Posterior vena cava (tissue), 2 donors: Measurements from ENCODE around the gene TICRR. TPM values are rescaled to one million over a fixed set of nuclear protein-coding genes. Genes with fewer than 3 reads are reported as not detected.

Experiments used
- DNase-seq: peaks from one replicate; pipeline ENCODE4 v3.0.0-alpha.2; 2020; ENCODE audit warnings: low spot score
- intact Hi-C, 2 donors: fragments of 100-400 bp; cut with DNase I; formaldehyde crosslinking; loops; one replicate each; pipeline versions ENCODE4 v1.14.1 to v1.14.2; 2022 to 2023
- total RNA-seq, 2 donors: library from RNA; stranded (reverse); fragmentation: NEBNext Ultra II Directional; extraction: Animal tissue kit (Norgen Biotek cat#: 25700); gene quantifications; one replicate each; pipeline ENCODE4 v1.2.1, GENCODE V29; 2021
- donor health status: DM: yes; HTN: yes; CAD: no.
- donor health status: DM: yes; HTN: yes; CAD: no.

TICRR gene
- total RNA-seq, 2 donors from 2014 or later: 0.09 to 0.10 TPM

GRCh38 chr15:89625716-89626115 is 50.4 kb downstream of the TICRR start:
- DNase-seq: no peak
- intact Hi-C loops: no loop called here

- DNase-seq: no peak
- intact Hi-C loops: no loop called here
Observed at GRCh38 chr15:89627256-89627970, 52.1 kb downstream of the TICRR start.

GRCh38 chr15:89628301-89628700 is 53.0 kb downstream of the TICRR start:
- no peak for DNase-seq

GRCh38 chr15:89628806-89629715 is 53.8 kb downstream of the TICRR start:
- no peak for DNase-seq
- intact Hi-C loops: no loop called here

More at GRCh38 chr15:89628301-89628700, 53.0 kb downstream of the TICRR start:
- intact Hi-C loops: no loop called here

- no peak for DNase-seq
- intact Hi-C loops: no loop called here
Observed at GRCh38 chr15:89629829-89630228, 54.6 kb downstream of the TICRR start.

GRCh38 chr15:89630260-89630659 is 55.0 kb downstream of the TICRR start:
- intact Hi-C loops: no loop called here
- no peak for DNase-seq

- intact Hi-C loops: no loop called here
- DNase-seq: no peak
Observed at GRCh38 chr15:89630974-89631901, 56.0 kb downstream of the TICRR start.

GRCh38 chr15:89631902-89632264 is 56.6 kb downstream of the TICRR start:
- no peak for DNase-seq

GRCh38 chr15:89632563-89633430 is 57.5 kb downstream of the TICRR start:
- DNase-seq: no peak
- intact Hi-C loops: no loop called here

More at GRCh38 chr15:89631902-89632264, 56.6 kb downstream of the TICRR start:
- intact Hi-C loops: no loop called here

GRCh38 chr15:89633585-89633984 is 58.3 kb downstream of the TICRR start:
- intact Hi-C loops: no loop called here
- peak; percentile 65 for DNase-seq

- no peak for DNase-seq
- intact Hi-C loops: loop anchor here in 1 of 2 donors (10.0 kb wide), 1 partner anchor 55 kb away; no protein-coding TSS in a partner anchor
Observed at GRCh38 chr15:89640245-89640644, 65.0 kb downstream of the TICRR start.

- DNase-seq: no peak
- intact Hi-C loops: loop anchor here in 1 of 2 donors (10.0 kb wide), 1 partner anchor 56 kb away; no protein-coding TSS in a partner anchor
Observed at GRCh38 chr15:89641053-89641452, 65.8 kb downstream of the TICRR start.

- no peak for DNase-seq
- intact Hi-C loops: loop anchor here in 1 of 2 donors (10.0 kb wide), 1 partner anchor 57 kb away; no protein-coding TSS in a partner anchor
Observed at GRCh38 chr15:89642106-89642505, 66.8 kb downstream of the TICRR start.

GRCh38 chr15:89645680-89646079 is 70.4 kb downstream of the TICRR start:
- intact Hi-C loops: loop anchor here in 1 of 2 donors (5.0 to 10.0 kb wide), 3 partner anchors 47 to 102 kb away; partner anchors contain the start of genes PEX11A and WDR93
- DNase-seq: no peak

- intact Hi-C loops: loop anchor here in 1 of 2 donors (5.0 to 10.0 kb wide), 3 partner anchors 46 to 101 kb away; partner anchors contain the start of genes PEX11A and WDR93
- DNase-seq: no peak
Observed at GRCh38 chr15:89646416-89647141, 71.3 kb downstream of the TICRR start.

- peak; percentile 94 for DNase-seq
- intact Hi-C loops: loop anchor here in 1 of 2 donors (5.0 to 10.0 kb wide), 3 partner anchors 45 to 100 kb away; partner anchors contain the start of genes PEX11A and WDR93
Observed at GRCh38 chr15:89647191-89647851, 72.1 kb downstream of the TICRR start.
